Progenitor cell of endocrine pancreas (in vitro differentiated cells): ENCODE measurements around the gene ASB13. TPM values are rescaled to one million over a fixed set of nuclear protein-coding genes. Genes with fewer than 3 reads are reported as not detected.

ENCODE experiments used
- DNase-seq: peaks from one replicate; pipeline ENCODE4 v3.0.0; 2021; ENCODE audit warnings: low spot score; ENCODE audit not compliant: unreplicated experiment
- H3K27ac Mint-ChIP-seq: 2 replicates; pipeline ENCODE4 v1.8.0; 2021; ENCODE audit warnings: mild to moderate bottlenecking, moderate library complexity, mixed read lengths
- H3K27me3 Mint-ChIP-seq: 2 replicates; pipeline ENCODE4 v1.8.0; 2021; ENCODE audit warnings: mixed read lengths
- H3K36me3 Mint-ChIP-seq: 2 replicates; pipeline ENCODE4 v1.8.0; 2022; ENCODE audit warnings: mixed read lengths; ENCODE audit not compliant: insufficient read depth
- H3K4me1 Mint-ChIP-seq: 2 replicates; pipeline ENCODE4 v1.8.0; 2021; ENCODE audit warnings: low read depth, mixed read lengths
- H3K4me3 Mint-ChIP-seq: 2 replicates; pipeline ENCODE4 v1.8.0; 2021; ENCODE audit warnings: low read depth, mild to moderate bottlenecking, moderate library complexity, mixed read lengths
- H3K9me3 Mint-ChIP-seq: 2 replicates; pipeline ENCODE4 v1.8.0; 2021; ENCODE audit warnings: low read depth, mixed read lengths
- CTCF ChIP-seq: fragments of 200-600 bp; sonication (generic); IDR thresholded peaks from one replicate; pipeline ENCODE4 v1.5.0; 2021; ENCODE audit warnings: antibody characterized with exemption, mild to moderate bottlenecking; ENCODE audit not compliant: unreplicated experiment
- total RNA-seq: library from RNA; stranded (reverse); gene quantifications from 2 replicates; pipeline ENCODE4 v1.2.1, GENCODE V29; 2021

The ASB13 gene
- total RNA-seq, 1 donor from 2014 or later: 11.1 TPM

- Mint-ChIP-seq H3K9me3 (no peaks in the 10 kb centered on the region), H3K36me3 (no peaks in the 10 kb centered on the region), H3K4me3 (no peak overlapping the region), H3K27me3 (peaks cover 12% of the 10 kb centered on the region), H3K27ac (no peak overlapping the region), H3K4me1 (no peaks in the 10 kb centered on the region)
- TF ChIP-seq CTCF: no peak
- no peak for DNase-seq
Observed at GRCh38 chr10:5600908-5601307, 65.5 kb downstream of the ASB13 start.

- no peak for DNase-seq
- peaks cover 5% of the 10 kb centered on the region for H3K4me1 Mint-ChIP-seq
- no peaks in the 10 kb centered on the region for H3K36me3 Mint-ChIP-seq
- H3K9me3 Mint-ChIP-seq: no peaks in the 10 kb centered on the region
- H3K27me3 Mint-ChIP-seq: peaks cover 15% of the 10 kb centered on the region
- no peak for TF ChIP-seq CTCF
- no peak overlapping the region for H3K4me3 Mint-ChIP-seq
- H3K27ac Mint-ChIP-seq: no peak overlapping the region
Observed at GRCh38 chr10:5599613-5600520, 66.5 kb downstream of the ASB13 start.

- no peak overlapping the region for H3K27ac Mint-ChIP-seq
- H3K36me3 Mint-ChIP-seq: no peaks in the 10 kb centered on the region
- H3K4me3 Mint-ChIP-seq: no peak overlapping the region
- H3K27me3 Mint-ChIP-seq: peaks cover 15% of the 10 kb centered on the region
- H3K9me3 Mint-ChIP-seq: no peaks in the 10 kb centered on the region
- peaks cover 9% of the 10 kb centered on the region for H3K4me1 Mint-ChIP-seq
- TF ChIP-seq CTCF: no peak
- no peak for DNase-seq
Observed at GRCh38 chr10:5598085-5598690, 68.2 kb downstream of the ASB13 start.

- H3K4me1 Mint-ChIP-seq: peaks cover 9% of the 10 kb centered on the region
- no peak for DNase-seq
- peaks cover 15% of the 10 kb centered on the region for H3K27me3 Mint-ChIP-seq
- no peak overlapping the region for H3K27ac Mint-ChIP-seq
- no peak for TF ChIP-seq CTCF
- H3K36me3 Mint-ChIP-seq: no peaks in the 10 kb centered on the region
- H3K9me3 Mint-ChIP-seq: no peaks in the 10 kb centered on the region
- no peak overlapping the region for H3K4me3 Mint-ChIP-seq
Observed at GRCh38 chr10:5596611-5597341, 69.6 kb downstream of the ASB13 start.

GRCh38 chr10:5595994-5596471, 70.4 kb downstream of the ASB13 start:
- Mint-ChIP-seq H3K9me3 (no peaks in the 10 kb centered on the region), H3K27me3 (peaks cover 16% of the 10 kb centered on the region), H3K27ac (no peak overlapping the region), H3K4me3 (no peak overlapping the region), H3K36me3 (no peaks in the 10 kb centered on the region), H3K4me1 (peaks cover 11% of the 10 kb centered on the region)
- no peak for TF ChIP-seq CTCF
- no peak for DNase-seq
